ENCODE measurements around the gene HMCN1. TPM values are rescaled to one million over a fixed set of nuclear protein-coding genes. Genes with fewer than 3 reads are reported as not detected.

Gene HMCN1
- total and polyA plus RNA-seq, 2 experiments from 2014 or later, result 1.6 to 8.7 TPM

DNA sequence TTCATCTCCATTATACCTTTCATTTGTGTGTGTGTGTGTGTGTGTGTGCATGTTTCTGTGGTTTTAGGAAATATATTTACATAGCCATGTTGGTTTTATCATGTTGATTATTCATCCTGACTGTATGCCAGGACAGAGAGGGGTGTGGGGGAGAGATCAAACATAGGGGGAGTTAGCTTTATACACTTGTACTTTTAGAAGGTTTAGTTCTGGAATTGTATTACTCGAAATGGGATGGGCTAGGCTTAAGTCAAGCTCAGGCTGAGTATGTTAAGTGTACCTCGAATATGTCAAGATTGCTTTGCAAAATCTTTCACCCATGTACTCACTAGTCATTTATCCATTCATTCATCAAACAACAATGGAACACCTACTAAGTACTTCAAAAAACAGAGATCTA is 123.3 kb downstream of the HMCN1 start (continued):
- TF ChIP-seq, protein P1, sequence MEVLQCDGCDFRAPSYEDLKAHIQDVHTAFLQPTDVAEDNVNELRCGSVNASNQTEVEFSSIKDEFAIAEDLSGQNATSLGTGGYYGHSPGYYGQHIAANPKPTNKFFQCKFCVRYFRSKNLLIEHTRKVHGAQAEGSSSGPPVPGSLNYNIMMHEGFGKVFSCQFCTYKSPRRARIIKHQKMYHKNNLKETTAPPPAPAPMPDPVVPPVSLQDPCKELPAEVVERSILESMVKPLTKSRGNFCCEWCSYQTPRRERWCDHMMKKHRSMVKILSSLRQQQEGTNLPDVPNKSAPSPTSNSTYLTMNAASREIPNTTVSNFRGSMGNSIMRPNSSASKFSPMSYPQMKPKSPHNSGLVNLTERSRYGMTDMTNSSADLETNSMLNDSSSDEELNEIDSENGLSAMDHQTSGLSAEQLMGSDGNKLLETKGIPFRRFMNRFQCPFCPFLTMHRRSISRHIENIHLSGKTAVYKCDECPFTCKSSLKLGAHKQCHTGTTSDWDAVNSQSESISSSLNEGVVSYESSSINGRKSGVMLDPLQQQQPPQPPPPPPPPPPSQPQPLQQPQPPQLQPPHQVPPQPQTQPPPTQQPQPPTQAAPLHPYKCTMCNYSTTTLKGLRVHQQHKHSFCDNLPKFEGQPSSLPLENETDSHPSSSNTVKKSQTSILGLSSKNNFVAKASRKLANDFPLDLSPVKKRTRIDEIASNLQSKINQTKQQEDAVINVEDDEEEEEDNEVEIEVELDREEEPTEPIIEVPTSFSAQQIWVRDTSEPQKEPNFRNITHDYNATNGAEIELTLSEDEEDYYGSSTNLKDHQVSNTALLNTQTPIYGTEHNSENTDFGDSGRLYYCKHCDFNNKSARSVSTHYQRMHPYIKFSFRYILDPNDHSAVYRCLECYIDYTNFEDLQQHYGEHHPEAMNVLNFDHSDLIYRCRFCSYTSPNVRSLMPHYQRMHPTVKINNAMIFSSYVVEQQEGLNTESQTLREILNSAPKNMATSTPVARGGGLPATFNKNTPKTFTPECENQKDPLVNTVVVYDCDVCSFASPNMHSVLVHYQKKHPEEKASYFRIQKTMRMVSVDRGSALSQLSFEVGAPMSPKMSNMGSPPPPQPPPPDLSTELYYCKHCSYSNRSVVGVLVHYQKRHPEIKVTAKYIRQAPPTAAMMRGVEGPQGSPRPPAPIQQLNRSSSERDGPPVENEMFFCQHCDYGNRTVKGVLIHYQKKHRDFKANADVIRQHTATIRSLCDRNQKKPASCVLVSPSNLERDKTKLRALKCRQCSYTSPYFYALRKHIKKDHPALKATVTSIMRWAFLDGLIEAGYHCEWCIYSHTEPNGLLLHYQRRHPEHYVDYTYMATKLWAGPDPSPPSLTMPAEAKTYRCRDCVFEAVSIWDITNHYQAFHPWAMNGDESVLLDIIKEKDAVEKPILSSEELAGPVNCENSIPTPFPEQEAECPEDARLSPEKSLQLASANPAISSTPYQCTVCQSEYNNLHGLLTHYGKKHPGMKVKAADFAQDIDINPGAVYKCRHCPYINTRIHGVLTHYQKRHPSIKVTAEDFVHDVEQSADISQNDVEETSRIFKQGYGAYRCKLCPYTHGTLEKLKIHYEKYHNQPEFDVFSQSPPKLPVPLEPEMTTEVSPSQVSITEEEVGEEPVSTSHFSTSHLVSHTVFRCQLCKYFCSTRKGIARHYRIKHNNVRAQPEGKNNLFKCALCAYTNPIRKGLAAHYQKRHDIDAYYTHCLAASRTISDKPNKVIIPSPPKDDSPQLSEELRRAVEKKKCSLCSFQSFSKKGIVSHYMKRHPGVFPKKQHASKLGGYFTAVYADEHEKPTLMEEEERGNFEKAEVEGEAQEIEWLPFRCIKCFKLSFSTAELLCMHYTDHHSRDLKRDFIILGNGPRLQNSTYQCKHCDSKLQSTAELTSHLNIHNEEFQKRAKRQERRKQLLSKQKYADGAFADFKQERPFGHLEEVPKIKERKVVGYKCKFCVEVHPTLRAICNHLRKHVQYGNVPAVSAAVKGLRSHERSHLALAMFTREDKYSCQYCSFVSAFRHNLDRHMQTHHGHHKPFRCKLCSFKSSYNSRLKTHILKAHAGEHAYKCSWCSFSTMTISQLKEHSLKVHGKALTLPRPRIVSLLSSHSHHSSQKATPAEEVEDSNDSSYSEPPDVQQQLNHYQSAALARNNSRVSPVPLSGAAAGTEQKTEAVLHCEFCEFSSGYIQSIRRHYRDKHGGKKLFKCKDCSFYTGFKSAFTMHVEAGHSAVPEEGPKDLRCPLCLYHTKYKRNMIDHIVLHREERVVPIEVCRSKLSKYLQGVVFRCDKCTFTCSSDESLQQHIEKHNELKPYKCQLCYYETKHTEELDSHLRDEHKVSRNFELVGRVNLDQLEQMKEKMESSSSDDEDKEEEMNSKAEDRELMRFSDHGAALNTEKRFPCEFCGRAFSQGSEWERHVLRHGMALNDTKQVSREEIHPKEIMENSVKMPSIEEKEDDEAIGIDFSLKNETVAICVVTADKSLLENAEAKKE (CRISPR knock-in tag; IDR thresholded peaks at IDR 0.05), result no peak

DNA sequence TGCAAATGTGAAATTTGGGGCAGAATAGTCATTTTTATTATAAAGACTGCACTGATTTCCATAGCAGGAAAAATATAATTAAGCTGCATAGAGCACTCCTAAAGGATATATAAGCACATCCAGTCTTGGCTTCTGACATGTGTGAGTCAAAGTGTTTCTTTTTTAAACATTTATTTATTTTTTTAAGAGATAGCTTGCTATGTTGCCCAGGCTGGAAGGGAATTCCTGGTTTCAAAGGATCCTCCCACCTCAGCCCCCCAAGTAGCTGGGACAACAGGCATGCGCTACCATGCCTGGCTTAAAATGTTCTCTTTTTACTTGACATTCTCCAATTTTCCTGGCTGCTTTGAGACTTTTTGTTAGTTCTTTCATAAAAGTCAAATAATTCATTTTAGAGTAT is 126.1 kb downstream of the HMCN1 start:
- Histone ChIP-seq H3K27me3 (ENCODE audit: insufficient read depth) (no peaks in the 10 kb centered on the region), H3F3A (replicated peaks; ENCODE audit: low read depth) (no peaks in the 10 kb centered on the region), H3K4me1 (ENCODE audit: insufficient read depth) (peaks cover 19% of the 10 kb centered on the region), H3K9me2 (ENCODE audit: insufficient read depth) (no peaks in the 10 kb centered on the region), H3K4me2 (no peak overlapping the region), H2AFZ (no peak overlapping the region), H3K27ac (ENCODE audit: low read depth) (no peak overlapping the region), H3K79me2 (replicated peaks; ENCODE audit: insufficient read depth) (no peaks in the 10 kb centered on the region), H4K20me1 (replicated peaks; ENCODE audit: insufficient read depth) (no peaks in the 10 kb centered on the region), H3K4me3 (no peak overlapping the region), H3K36me3 (ENCODE audit: insufficient read depth) (no peaks in the 10 kb centered on the region)
- ATAC-seq (no peak), DNase-seq (ENCODE audit: low spot score) (no peak)
- no peak for TF ChIP-seq STAT1 (IDR thresholded peaks at IDR 0.05; ENCODE audit: unreplicated experiment)
- no peak for TF ChIP-seq EZH2phosphoT487 (IDR thresholded peaks at IDR 0.05; ENCODE audit: unreplicated experiment)
- TF ChIP-seq, protein P1 (CRISPR knock-in tag; IDR thresholded peaks at IDR 0.05), result no peak
- no peak overlapping the region for H3K4me3 Mint-ChIP-seq
- peaks cover 21% of the 10 kb centered on the region for H3K4me1 Mint-ChIP-seq
- H3K27me3 Mint-ChIP-seq (ENCODE audit: insufficient read depth, low read depth, poor library complexity), result no peaks in the 10 kb centered on the region
- H3K9me3 Mint-ChIP-seq, result no peaks in the 10 kb centered on the region
- H3K36me3 Mint-ChIP-seq (ENCODE audit: low read depth), result 0 out of 3 replicates have a peak, but pooled peaks cover under 1% of the 10 kb centered on the region
- no peak overlapping the region for H3K27ac Mint-ChIP-seq
